ENCODE measurements around the gene MARCHF3.
A peak's percentile ranks its signal among the peaks of the same experiment; 100 is the strongest.

- TF ChIP-seq POLR2AphosphoS5 (IDR thresholded peaks at IDR 0.05) (peak in 2 of 4 donors; percentile 7 to 13), CTCF (IDR thresholded peaks at IDR 0.05) (no peak), POLR2A (IDR thresholded peaks at IDR 0.05) (no peak), EP300 (IDR thresholded peaks at IDR 0.05) (no peak)
Observed at GRCh38 chr5:126847826-126848251, 182.5 kb downstream of the MARCHF3 start.
